SK-MEL-5 (cell line): ENCODE measurements around the gene KIAA0319L. TPM values are rescaled to one million over a fixed set of nuclear protein-coding genes. Genes with fewer than 3 reads are reported as not detected.
"Not testable (repeated sequence)": the region's sequence is repeated elsewhere in the genome, so short reads cannot be mapped to it uniquely, and the experiment has no call there.

Experiments used
- DNase-seq: peaks from one replicate; pipeline ENCODE4 v3.0.0-alpha.2; 2016; ENCODE audit warnings: low read depth, low spot score
- in situ Hi-C: cut with HindIII; loops from 2 replicates; pipeline ENCODE4 v1.10.0; 2016; ENCODE audit warnings: low sequenced_read_pairs, high pct_unique_total_duplicates, low pct_unique_long_range_greater_than_20kb
- total RNA-seq: library from RNA; depleted of rRNA; stranded (reverse); fragments of >200 nt; shearing (Covaris generic); gene quantifications from 2 replicates; pipeline ENCODE4 v1.2.3, GENCODE V29; 2014

KIAA0319L gene
- total RNA-seq, 1 experiment from 2014 or later = 43.8 TPM

GRCh38 chr1:35587736-35588135, 30.5 kb upstream of the KIAA0319L start:
- in situ Hi-C loops = no loop called here
- DNase-seq = no peak

GRCh38 chr1:35586808-35587207, 29.6 kb upstream of the KIAA0319L start:
- DNase-seq = no peak
- in situ Hi-C loops = no loop called here

GRCh38 chr1:35585805-35586204, 28.6 kb upstream of the KIAA0319L start:
- DNase-seq, in situ Hi-C loops: not testable (repeated sequence)

- in situ Hi-C loops = no loop called here
- DNase-seq = no peak
These were observed 28.1 kb upstream of the KIAA0319L start for GRCh38 chr1:35585281-35585680.

GRCh38 chr1:35581621-35582020, 24.4 kb upstream of the KIAA0319L start:
- in situ Hi-C loops, DNase-seq: not testable (repeated sequence)

GRCh38 chr1:35580949-35581388, 23.8 kb upstream of the KIAA0319L start:
- DNase-seq = no peak
- in situ Hi-C loops = no loop called here

- no peak for DNase-seq
- in situ Hi-C loops = no loop called here
These were observed 20.1 kb upstream of the KIAA0319L start for GRCh38 chr1:35577071-35577998.

GRCh38 chr1:35576766-35577070, 19.5 kb upstream of the KIAA0319L start:
- in situ Hi-C loops, DNase-seq: not testable (repeated sequence)

GRCh38 chr1:35576061-35576765, 19.0 kb upstream of the KIAA0319L start:
- in situ Hi-C loops = no loop called here
- no peak for DNase-seq

GRCh38 chr1:35575416-35575958, 18.3 kb upstream of the KIAA0319L start:
- in situ Hi-C loops = no loop called here
- no peak for DNase-seq

GRCh38 chr1:35574655-35575415, 17.6 kb upstream of the KIAA0319L start:
- in situ Hi-C loops = no loop called here
- DNase-seq = no peak

- in situ Hi-C loops = no loop called here
- DNase-seq = no peak
These were observed 17.0 kb upstream of the KIAA0319L start for GRCh38 chr1:35574125-35574654.

GRCh38 chr1:35573198-35574124, 16.3 kb upstream of the KIAA0319L start, which contains the start of gene TFAP2E:
Gene TFAP2E (plus strand): TSS chr1:35573314. CDS start chr1:35573578, 264 bp downstream.
- in situ Hi-C loops = no loop called here
- DNase-seq = peak; percentile 60

GRCh38 chr1:35572296-35572695, 15.1 kb upstream of the KIAA0319L start:
- in situ Hi-C loops = no loop called here
- DNase-seq = no peak

GRCh38 chr1:35571263-35571662, 14.1 kb upstream of the KIAA0319L start:
- no peak for DNase-seq
- in situ Hi-C loops = no loop called here

GRCh38 chr1:35570589-35571137, 13.5 kb upstream of the KIAA0319L start:
- no peak for DNase-seq
- in situ Hi-C loops = no loop called here
